Measurements from ENCODE around the gene SPOCK3. TPM values are rescaled to one million over a fixed set of nuclear protein-coding genes. Genes with fewer than 3 reads are reported as not detected.

Gene SPOCK3
- total RNA-seq, 2 experiments from 2014 or later = not detected

- no peaks in the 10 kb centered on the region; the same call in 1 of the 2 replicates for H3K9me3 ChIP-seq (ENCODE audit: low read length)
- H3K4me2 ChIP-seq (ENCODE audit: low read length) = no peak overlapping the region
- H3K27ac ChIP-seq (ENCODE audit: low read depth, low read length, poor library complexity, severe bottlenecking) = no peak overlapping the region
- no TSS peak for BruUV-seq (replicated peaks)
- intact Hi-C loops (cut with micrococcal nuclease; ENCODE audit: unreplicated experiment) = no loop called here
- no peak overlapping the region for H2AFZ ChIP-seq (ENCODE audit: low read length)
- no peak overlapping the region for H3K4me3 ChIP-seq (ENCODE audit: low read depth, low read length, poor library complexity, severe bottlenecking)
- TF ChIP-seq EZH2phosphoT487 (IDR thresholded peaks at IDR 0.05; ENCODE audit: borderline replicate concordance, low read depth, low read length) = no peak
- TF ChIP-seq CTCF (conservative IDR thresholded peaks at IDR 0.05; ENCODE audit: low read length) = no peak
- no peaks in the 10 kb centered on the region for H4K20me1 ChIP-seq (ENCODE audit: insufficient read depth, low read length)
- H3K4me1 ChIP-seq (ENCODE audit: insufficient read depth, low read length, poor library complexity, severe bottlenecking) = no peaks in the 10 kb centered on the region
- POLR2A ChIA-PET = interaction anchor here (0.6 kb wide), 1 partner anchor 220 kb away, joined by 4 read pairs; no protein-coding TSS in a partner anchor
- no peaks in the 10 kb centered on the region for H3K36me3 ChIP-seq (ENCODE audit: insufficient read depth, low read length)
- H3K9me2 ChIP-seq (ENCODE audit: insufficient read depth, low read length) = no peaks in the 10 kb centered on the region
- no peaks in the 10 kb centered on the region for H3K79me2 ChIP-seq (ENCODE audit: insufficient read depth, low read depth, low read length)
- DNase-seq (ENCODE audit: low spot score) = no peak
- CTCF ChIA-PET (ENCODE audit: unreplicated experiment) = no interaction called here
Observed at GRCh38 chr4:166836865-166837264, 397.4 kb downstream of the SPOCK3 start.

GRCh38 chr4:166827629-166828028 is 406.7 kb downstream of the SPOCK3 start:
- BruUV-seq (replicated peaks) = no TSS peak
- peaks cover 3% of the 10 kb centered on the region; the same call in 1 of the 2 replicates for H3K9me3 ChIP-seq (ENCODE audit: low read length)
- TF ChIP-seq EZH2phosphoT487 (IDR thresholded peaks at IDR 0.05; ENCODE audit: borderline replicate concordance, low read depth, low read length) = no peak
- TF ChIP-seq CTCF (conservative IDR thresholded peaks at IDR 0.05; ENCODE audit: low read length) = no peak
- no peak overlapping the region for H3K27ac ChIP-seq (ENCODE audit: low read depth, low read length, poor library complexity, severe bottlenecking)
- no peak overlapping the region for H3K4me2 ChIP-seq (ENCODE audit: low read length)
- no peaks in the 10 kb centered on the region for H3K9me2 ChIP-seq (ENCODE audit: insufficient read depth, low read length)
- no peak overlapping the region for H3K4me3 ChIP-seq (ENCODE audit: low read depth, low read length, poor library complexity, severe bottlenecking)
- no peak for DNase-seq (ENCODE audit: low spot score)
- no peaks in the 10 kb centered on the region for H3K4me1 ChIP-seq (ENCODE audit: insufficient read depth, low read length, poor library complexity, severe bottlenecking)
- ChIA-PET CTCF (ENCODE audit: unreplicated experiment) (no interaction called here), POLR2A (interaction anchor here (0.6 kb wide), 1 partner anchor 13 kb away, joined by 3 read pairs; no protein-coding TSS in a partner anchor)
- intact Hi-C loops (cut with micrococcal nuclease; ENCODE audit: unreplicated experiment) = no loop called here
- H3K36me3 ChIP-seq (ENCODE audit: insufficient read depth, low read length) = no peaks in the 10 kb centered on the region
- no peaks in the 10 kb centered on the region for H3K79me2 ChIP-seq (ENCODE audit: insufficient read depth, low read depth, low read length)
- no peaks in the 10 kb centered on the region for H4K20me1 ChIP-seq (ENCODE audit: insufficient read depth, low read length)
- H2AFZ ChIP-seq (ENCODE audit: low read length) = no peak overlapping the region

- no peaks in the 10 kb centered on the region for H3K36me3 ChIP-seq (ENCODE audit: insufficient read depth, low read length)
- no peak for DNase-seq (ENCODE audit: low spot score)
- no TSS peak for BruUV-seq (replicated peaks)
- TF ChIP-seq EZH2phosphoT487 (IDR thresholded peaks at IDR 0.05; ENCODE audit: borderline replicate concordance, low read depth, low read length) (no peak), CTCF (conservative IDR thresholded peaks at IDR 0.05; ENCODE audit: low read length) (no peak)
- no peak overlapping the region for H3K27ac ChIP-seq (ENCODE audit: low read depth, low read length, poor library complexity, severe bottlenecking)
- POLR2A ChIA-PET = no interaction called here
- no peak overlapping the region for H3K4me3 ChIP-seq (ENCODE audit: low read depth, low read length, poor library complexity, severe bottlenecking)
- no peaks in the 10 kb centered on the region for H3K4me1 ChIP-seq (ENCODE audit: insufficient read depth, low read length, poor library complexity, severe bottlenecking)
- no peak overlapping the region for H3K4me2 ChIP-seq (ENCODE audit: low read length)
- no peaks in the 10 kb centered on the region for H3K9me2 ChIP-seq (ENCODE audit: insufficient read depth, low read length)
- CTCF ChIA-PET (ENCODE audit: unreplicated experiment) = no interaction called here
- 0 out of 2 replicates have a peak, but pooled peaks cover 6% of the 10 kb centered on the region for H3K9me3 ChIP-seq (ENCODE audit: low read length)
- intact Hi-C loops (cut with micrococcal nuclease; ENCODE audit: unreplicated experiment) = no loop called here
- H3K79me2 ChIP-seq (ENCODE audit: insufficient read depth, low read depth, low read length) = no peaks in the 10 kb centered on the region
- H4K20me1 ChIP-seq (ENCODE audit: insufficient read depth, low read length) = no peaks in the 10 kb centered on the region
- no peak overlapping the region for H2AFZ ChIP-seq (ENCODE audit: low read length)
Observed at GRCh38 chr4:166827167-166827566, 407.1 kb downstream of the SPOCK3 start.
